K562 (cell line): ENCODE results near the gene NMRK1. TPM values are rescaled to one million over a fixed set of nuclear protein-coding genes. Genes with fewer than 3 reads are reported as not detected.
A peak's percentile ranks its signal among the peaks of the same experiment; 100 is the strongest.

ENCODE experiments used
- ATAC-seq: fragments of 200-7000 bp; cut with Tn5 transposase; 3 replicates; pipeline ENCODE4 v1.9.1; 2020; ENCODE audit warnings: moderate library complexity
- BruUV-seq: library from RNA; stranded (reverse); fragments of 400-500 nt; replicated peaks from 2 replicates; lab custom pipeline; 2021; lab: Mats Ljungman, UMichigan
- CTCF ChIA-PET: fragments of 300-600 bp; formaldehyde crosslinking; extraction: SDS; loops from one replicate; lab custom pipeline; 2021; ENCODE audit warnings: low intra/inter-chr PET ratio; lab: Yijun Ruan, JAX
- POLR2A ChIA-PET: fragments of 300-600, 350-650 bp; sonication (Branson Sonifier 250); formaldehyde crosslinking; extraction: SDS; loops from one replicate; lab custom pipeline; 2021; ENCODE audit warnings: antibody characterized with exemption, inconsistent platforms; lab: Yijun Ruan, JAX
- DNase-seq, 4 experiments: peaks; one replicate each; pipeline versions ENCODE4 v3.0.0 to v3.0.0-alpha.2; 2011 to 2018; ENCODE audit warnings: low spot score in 3 of 4, mixed read lengths in 3 of 4; ENCODE audit errors: extremely low read depth in 1 of 4
- FAIRE-seq: peaks from 2 replicates; lab custom pipeline; 2011; peaks lifted over from hg19 to GRCh38; lab: Jason Lieb, UNC
- H2AFZ ChIP-seq: 2 replicates; pipeline ENCODE4 v1.6.0; 2011; ENCODE audit warnings: low read depth, low read length, control low read depth, inconsistent platforms
- H3K27ac ChIP-seq: fragments of 200-600 bp; 3 replicates; pipeline ENCODE4 v1.8.0; 2011; ENCODE audit warnings: low read depth, mild to moderate bottlenecking, control low read depth, inconsistent platforms, low read length, moderate library complexity, mixed read lengths; ENCODE audit errors: extremely low read depth
- H3K27me3 ChIP-seq, 2 experiments: fragments of 300-600 bp in 1 of 2; 2 replicates in 1 of 2; 3 replicates in 1 of 2; pipeline versions ENCODE4 v1.6.0 to v1.8.0; 2011; ENCODE audit warnings: inconsistent platforms in 2 of 2, low read length in 2 of 2, mild to moderate bottlenecking in 1 of 2, mixed read lengths in 1 of 2, moderate library complexity in 1 of 2; ENCODE audit not compliant: control insufficient read depth in 2 of 2, insufficient read depth in 2 of 2
- H3K36me3 ChIP-seq: fragments of 300-600 bp; 3 replicates; pipeline ENCODE4 v1.8.0; 2011; ENCODE audit warnings: mild to moderate bottlenecking, low read length, inconsistent platforms; ENCODE audit not compliant: control insufficient read depth, insufficient read depth
- H3K4me1 ChIP-seq, 2 experiments: fragments of 200-600 bp in 1 of 2; replicated peaks in 1 of 2; 2 replicates in 1 of 2; 3 replicates in 1 of 2; pipeline versions ENCODE4 v1.5.1 to v1.8.0; 2011; ENCODE audit warnings: inconsistent platforms in 2 of 2, low read length in 2 of 2, mild to moderate bottlenecking in 1 of 2, mixed read lengths in 1 of 2, moderate library complexity in 1 of 2; ENCODE audit not compliant: control insufficient read depth in 2 of 2, insufficient read depth in 2 of 2
- H3K4me2 ChIP-seq: 2 replicates; pipeline ENCODE4 v1.6.1; 2011; ENCODE audit warnings: low read length, control low read depth, inconsistent platforms, mixed read lengths; ENCODE audit not compliant: insufficient read depth
- H3K4me3 ChIP-seq: fragments of 200-600 bp; sonication (generic), shearing (Covaris generic); 2 replicates; pipeline ENCODE4 v1.5.1; 2016; ENCODE audit warnings: control low read depth, inconsistent platforms
- H3K79me2 ChIP-seq: fragments of 200-600 bp; 3 replicates; pipeline ENCODE4 v1.8.0; 2011; ENCODE audit warnings: low read length, inconsistent platforms; ENCODE audit not compliant: control insufficient read depth, insufficient read depth
- H3K9ac ChIP-seq, 2 experiments: 2 replicates each; pipeline versions ENCODE4 v1.6.0 to v1.6.1; 2011; ENCODE audit warnings: low read depth in 2 of 2, low read length in 2 of 2, control low read depth in 1 of 2, inconsistent platforms in 1 of 2, mild to moderate bottlenecking in 1 of 2, mixed read lengths in 1 of 2; ENCODE audit not compliant: insufficient read depth in 1 of 2
- H3K9me1 ChIP-seq: one replicate; pipeline ENCODE4 v1.6.0; 2011; ENCODE audit warnings: inconsistent platforms, mild to moderate bottlenecking, low read length, moderate library complexity; ENCODE audit not compliant: control insufficient read depth, insufficient read depth
- H3K9me3 ChIP-seq: replicated peaks from 2 replicates; pipeline ENCODE4 v1.5.1; 2011; ENCODE audit warnings: low read depth, low read length, inconsistent platforms; ENCODE audit not compliant: control insufficient read depth, insufficient read depth
- H4K20me1 ChIP-seq: replicated peaks from 2 replicates; pipeline ENCODE4 v1.6.1; 2011; ENCODE audit warnings: low read length, inconsistent platforms, mixed read lengths; ENCODE audit not compliant: control insufficient read depth, insufficient read depth
- BRD4 ChIP-seq: fragments of 200-600 bp; sonication (generic); IDR thresholded peaks from 2 replicates; pipeline ENCODE4 v1.6.1; 2017; ENCODE audit warnings: inconsistent platforms
- CBX8 ChIP-seq: fragments of 200-600 bp; sonication (generic); IDR thresholded peaks from 2 replicates; pipeline ENCODE4 v1.6.1; 2012; ENCODE audit warnings: borderline replicate concordance, mixed run types, low read depth, mild to moderate bottlenecking, moderate library complexity, mixed read lengths, low read length, control low read depth, inconsistent platforms; ENCODE audit not compliant: poor library complexity, severe bottlenecking; ENCODE audit errors: extremely low read depth
- CEBPB ChIP-seq: fragments of 450-650 bp; IDR thresholded peaks from 2 replicates; pipeline ENCODE4 v1.6.1; 2016; ENCODE audit warnings: missing genetic modification characterization, missing compliant biosample characterization
- CHCHD3 ChIP-seq: fragments of 250-450 bp; sonication (Bioruptor Pico); IDR thresholded peaks from 2 replicates; pipeline ENCODE4 v2.1.2; 2022; ENCODE audit warnings: mild to moderate bottlenecking
- CXXC5 ChIP-seq: fragments of 250-450 bp; sonication (Bioruptor Pico); IDR thresholded peaks from 2 replicates; pipeline ENCODE4 v1.8.0; 2022; ENCODE audit warnings: inconsistent platforms, mild to moderate bottlenecking, moderate library complexity
- DPF2 ChIP-seq: fragments of 450-650 bp; IDR thresholded peaks from 2 replicates; pipeline ENCODE4 v1.6.1; 2016
- ILK ChIP-seq: fragments of 450-650 bp; IDR thresholded peaks from 2 replicates; pipeline ENCODE4 v1.6.1; 2016; ENCODE audit warnings: missing genetic modification characterization, low read depth, mild to moderate bottlenecking, missing compliant biosample characterization, moderate library complexity, borderline replicate concordance
- SOX6 ChIP-seq: fragments of 450-650 bp; IDR thresholded peaks from 2 replicates; pipeline ENCODE4 v1.6.1; 2014; ENCODE audit warnings: mild to moderate bottlenecking
- SRSF1 ChIP-seq: fragments of 200-400 bp; formaldehyde crosslinking; IDR thresholded peaks from 2 replicates; pipeline ENCODE4 v1.6.1; 2017; ENCODE audit warnings: mild to moderate bottlenecking, low read depth, low read length, moderate library complexity
- TAL1 ChIP-seq: fragments of 450-650 bp; IDR thresholded peaks from 2 replicates; pipeline ENCODE4 v1.6.1; 2016; ENCODE audit warnings: mild to moderate bottlenecking
- TCF3 ChIP-seq: sonication (generic); formaldehyde crosslinking; IDR thresholded peaks from 2 replicates; pipeline ENCODE4 v1.4.0; 2020; ENCODE audit warnings: mild to moderate bottlenecking, missing genetic modification reagents
- U2AF1 ChIP-seq: fragments of 200-400 bp; formaldehyde crosslinking; optimal IDR thresholded peaks from 2 replicates; pipeline ENCODE3; 2017; ENCODE audit warnings: mild to moderate bottlenecking, low read depth, low read length, moderate library complexity
- UBTF ChIP-seq, 2 experiments: IDR thresholded peaks; 2 replicates each; pipeline ENCODE4 v1.6.1; 2012; ENCODE audit warnings: improper control_type of control experiment in 2 of 2, low read depth in 2 of 2, low read length in 2 of 2, borderline replicate concordance in 1 of 2
- ZBTB11 ChIP-seq, 3 experiments: fragments of 200-800 bp in 1 of 3; fragments of 250-450 bp in 1 of 3; fragments of 450-650 bp in 1 of 3; sonication (Bioruptor Pico) in 1 of 3; sonication (Bioruptor generic) in 1 of 3; formaldehyde crosslinking in 1 of 3; IDR thresholded peaks; 2 replicates each; pipeline versions ENCODE4 v1.6.1 to v1.8.0; 2016 to 2022; ENCODE audit warnings: mild to moderate bottlenecking in 2 of 3, missing genetic modification characterization in 2 of 3, missing compliant biosample characterization in 1 of 3, moderate library complexity in 1 of 3
- ZNF134 ChIP-seq: fragments of 250-450 bp; sonication (Bioruptor Pico); conservative IDR thresholded peaks from 2 replicates; pipeline ENCODE4 v1.4.0; 2020
- ZNF143 ChIP-seq: sonication (generic); formaldehyde crosslinking; IDR thresholded peaks from 2 replicates; pipeline ENCODE4 v1.9.0; 2022; ENCODE audit warnings: mild to moderate bottlenecking, missing genetic modification reagents
- WGBS: fragments of 100-300 bp; shearing (Covaris generic); methylation state at CpG from one replicate; pipeline ENCODE4 v1.1.6; 2016; ENCODE audit warnings: low coverage, mixed read lengths; ENCODE audit not compliant: insufficient coverage; ENCODE audit errors: missing lambda C conversion rate; 5-methylcytosine and 5-hydroxymethylcytosine counted together
- in situ Hi-C: fragments of 300-500 bp; cut with MboI; formaldehyde crosslinking; loops from 4 replicates; pipeline ENCODE4 v1.15.0; 2018; ENCODE audit warnings: inconsistent platforms, mixed read lengths
- intact Hi-C: fragments of 100-400 bp; cut with micrococcal nuclease; formaldehyde crosslinking; loops from 2 replicates; pipeline ENCODE4 v1.14.2; 2022
- polyA plus RNA-seq, 8 experiments: library from polyadenylated mRNA; depleted of rRNA in 4 of 8; stranded (reverse) in 5 of 8; unstranded in 3 of 8; fragments of >200 nt; fragmentation: Nextera tagmentation in 2 of 8; fragmentation: Illumina TruSeq in 1 of 8; extraction: Ambion mirVana in 2 of 8; extraction: Trizol in 1 of 8; gene quantifications; 2 replicates each; pipeline versions ENCODE4 v1.2.1 to v1.2.3, GENCODE V29; 2011 to 2014; ENCODE audit warnings: inconsistent platforms in 1 of 8, missing spikeins in 1 of 8
- total RNA-seq, 7 experiments: library from RNA; depleted of rRNA in 6 of 7; stranded (reverse); fragments of >200 nt in 6 of 7; fragmentation: Illumina TruSeq in 2 of 7; extraction: Trizol in 2 of 7; gene quantifications; 2 replicates each; pipeline versions ENCODE4 v1.2.1 to v1.2.3, GENCODE V29; 2011 to 2021; ENCODE audit warnings: low replicate concordance in 1 of 7

Gene NMRK1
- total and polyA plus RNA-seq, 9 of the 15 experiments (the other 6 are each of a cell fraction or from before 2014, with no cell fraction given): 1.1 to 3.5 (median 1.7) TPM

- Histone ChIP-seq H3K9me3 (no peaks in the 10 kb centered on the region), H3K4me2 (peak overlapping the region; percentile 11; the same call in 1 of the 2 replicates), H4K20me1 (no peaks in the 10 kb centered on the region), H3K79me2 (peaks cover 11% of the 10 kb centered on the region), H3K4me1 (peaks cover 14 to 19% of the 10 kb centered on the region in 2 experiments; a peak in 4 of 5 replicates), H3K36me3 (no peaks in the 10 kb centered on the region), H2AFZ (0 out of 2 replicates have a peak overlapping the region, but pooled peaks have one; percentile 24), H3K27ac (no peak overlapping the region), H3K9me1 (no peaks in the 10 kb centered on the region), H3K4me3 (no peak overlapping the region), H3K27me3 (no peaks in the 10 kb centered on the region), H3K9ac (0 out of 4 replicates have a peak overlapping the region, but pooled peaks of 1 of the 2 experiments have one; percentile 5)
- ChIA-PET CTCF (no interaction called here), POLR2A (interaction anchor here (0.7 kb wide), 1 partner anchor 11 kb away, joined by 3 read pairs; no protein-coding TSS in a partner anchor)
- BruUV-seq: no TSS peak
- ATAC-seq (no peak), DNase-seq (no peak), FAIRE-seq (no peak)
- in situ Hi-C loops: no loop called here
- 24% methylated on average over 5 of the region's 5 CpGs for WGBS
- intact Hi-C loops: no loop called here
- TF ChIP-seq U2AF1 (no peak), CBX8 (no peak), BRD4 (no peak), TCF3 (CRISPR knock-in tag) (peak; percentile 39), ILK (tag) (no peak), ZNF143 (CRISPR knock-in tag) (no peak), CEBPB (tag) (peak; percentile 45; the same call in 1 of the 2 replicates), CXXC5 (no peak), TAL1 (0 out of 2 replicates have a peak, but pooled peaks have one; percentile 10), SRSF1 (no peak), CHCHD3 (CRISPR knock-in tag) (no peak), ZBTB11 (CRISPR knock-in tag; IDR thresholded peaks at IDR 0.05) (no peak), UBTF (IDR thresholded peaks at IDR 0.05; ENCODE audit: borderline replicate concordance in 1 of 2, low read depth in 2 of 2, low read length in 2 of 2) (no peak), ZNF134 (CRISPR knock-in tag) (no peak), DPF2 (peak; percentile 30; the same call in 1 of the 2 replicates), SOX6 (peak; percentile 64; the same call in 1 of the 2 replicates)
Observed at GRCh38 chr9:75084081-75084672, 3.8 kb downstream of the NMRK1 start.
